ENCODE measurements around the gene MYL5. TPM values are rescaled to one million over a fixed set of nuclear protein-coding genes. Genes with fewer than 3 reads are reported as not detected.
"Not testable (repeated sequence)": the region's sequence is repeated elsewhere in the genome, so short reads cannot be mapped to it uniquely, and the experiment has no call there.

The MYL5 gene
- total RNA-seq, 6 experiments from 2014 or later: 14.2 to 23.0 (median 18.8) TPM

DNA sequence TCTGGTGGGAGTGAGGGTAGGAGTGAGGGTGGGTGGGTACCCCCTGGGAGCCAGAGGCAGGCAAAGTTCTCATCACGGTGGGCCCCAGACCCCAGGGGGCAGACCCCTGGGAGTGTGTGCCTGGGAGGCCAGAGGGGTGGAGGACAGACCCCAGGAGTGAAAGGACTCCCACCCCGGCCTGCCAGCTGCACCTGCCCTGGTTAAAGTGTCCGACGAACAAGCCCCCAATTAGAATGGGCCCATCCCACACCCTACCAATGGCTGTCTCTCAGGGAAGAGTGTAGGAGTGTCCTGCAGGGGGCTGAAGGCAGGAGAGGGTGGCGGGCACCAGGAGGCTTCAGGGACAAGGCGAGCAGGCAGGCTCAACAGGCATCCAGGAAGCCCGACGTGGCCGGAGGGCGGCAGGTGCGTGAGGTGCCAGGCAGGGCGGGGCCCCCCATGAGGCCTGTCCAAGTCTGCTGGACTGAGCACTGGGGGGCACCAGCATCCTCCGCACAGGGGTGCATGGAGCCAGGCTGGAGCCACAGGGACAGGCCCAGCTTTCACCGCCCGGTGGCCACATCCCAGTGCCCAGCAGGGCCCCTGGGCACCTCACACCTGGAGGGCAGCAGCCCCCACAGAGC is 40.3 kb upstream of the MYL5 start:
- Mint-ChIP-seq H3K9me3 (peaks cover 51% of the 10 kb centered on the region), H3K4me3 (no peak overlapping the region), H3K4me1 (ENCODE audit: low read depth) (no peaks in the 10 kb centered on the region), H3K27ac (no peak overlapping the region), H3K27me3 (ENCODE audit: insufficient read depth) (no peaks in the 10 kb centered on the region; the same call in none of the 2 replicates), H3K36me3 (ENCODE audit: low read depth) (peaks cover 21% of the 10 kb centered on the region)
- DNase-seq: no peak
- TF ChIP-seq, protein P1, sequence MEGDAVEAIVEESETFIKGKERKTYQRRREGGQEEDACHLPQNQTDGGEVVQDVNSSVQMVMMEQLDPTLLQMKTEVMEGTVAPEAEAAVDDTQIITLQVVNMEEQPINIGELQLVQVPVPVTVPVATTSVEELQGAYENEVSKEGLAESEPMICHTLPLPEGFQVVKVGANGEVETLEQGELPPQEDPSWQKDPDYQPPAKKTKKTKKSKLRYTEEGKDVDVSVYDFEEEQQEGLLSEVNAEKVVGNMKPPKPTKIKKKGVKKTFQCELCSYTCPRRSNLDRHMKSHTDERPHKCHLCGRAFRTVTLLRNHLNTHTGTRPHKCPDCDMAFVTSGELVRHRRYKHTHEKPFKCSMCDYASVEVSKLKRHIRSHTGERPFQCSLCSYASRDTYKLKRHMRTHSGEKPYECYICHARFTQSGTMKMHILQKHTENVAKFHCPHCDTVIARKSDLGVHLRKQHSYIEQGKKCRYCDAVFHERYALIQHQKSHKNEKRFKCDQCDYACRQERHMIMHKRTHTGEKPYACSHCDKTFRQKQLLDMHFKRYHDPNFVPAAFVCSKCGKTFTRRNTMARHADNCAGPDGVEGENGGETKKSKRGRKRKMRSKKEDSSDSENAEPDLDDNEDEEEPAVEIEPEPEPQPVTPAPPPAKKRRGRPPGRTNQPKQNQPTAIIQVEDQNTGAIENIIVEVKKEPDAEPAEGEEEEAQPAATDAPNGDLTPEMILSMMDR (IDR thresholded peaks at IDR 0.05): no peak

DNA sequence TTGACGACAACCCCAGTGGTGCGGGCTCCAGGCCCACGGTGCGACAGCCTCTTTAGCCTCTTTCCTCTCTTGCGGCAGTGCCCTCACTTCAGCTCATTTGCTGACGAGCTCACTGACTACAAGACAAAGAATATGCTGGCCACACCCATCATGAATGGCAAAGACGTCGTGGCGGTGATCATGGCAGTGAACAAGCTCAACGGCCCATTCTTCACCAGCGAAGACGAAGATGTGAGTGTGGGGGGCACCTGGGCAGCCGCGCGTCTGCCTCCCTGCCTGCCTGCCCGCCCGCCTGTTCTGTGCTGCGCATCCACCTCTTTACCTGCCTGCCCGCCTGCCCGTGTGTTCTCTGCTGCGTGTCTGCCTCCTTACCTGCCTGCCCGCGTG is 39.8 kb upstream of the MYL5 start:
- Mint-ChIP-seq H3K4me1 (ENCODE audit: low read depth) (no peaks in the 10 kb centered on the region), H3K27ac (no peak overlapping the region), H3K27me3 (ENCODE audit: insufficient read depth) (no peaks in the 10 kb centered on the region; the same call in none of the 2 replicates), H3K4me3 (no peak overlapping the region), H3K9me3 (peaks cover 51% of the 10 kb centered on the region), H3K36me3 (ENCODE audit: low read depth) (peaks cover 21% of the 10 kb centered on the region)
- TF ChIP-seq, protein P1 (IDR thresholded peaks at IDR 0.05): no peak
- no peak for DNase-seq

DNA sequence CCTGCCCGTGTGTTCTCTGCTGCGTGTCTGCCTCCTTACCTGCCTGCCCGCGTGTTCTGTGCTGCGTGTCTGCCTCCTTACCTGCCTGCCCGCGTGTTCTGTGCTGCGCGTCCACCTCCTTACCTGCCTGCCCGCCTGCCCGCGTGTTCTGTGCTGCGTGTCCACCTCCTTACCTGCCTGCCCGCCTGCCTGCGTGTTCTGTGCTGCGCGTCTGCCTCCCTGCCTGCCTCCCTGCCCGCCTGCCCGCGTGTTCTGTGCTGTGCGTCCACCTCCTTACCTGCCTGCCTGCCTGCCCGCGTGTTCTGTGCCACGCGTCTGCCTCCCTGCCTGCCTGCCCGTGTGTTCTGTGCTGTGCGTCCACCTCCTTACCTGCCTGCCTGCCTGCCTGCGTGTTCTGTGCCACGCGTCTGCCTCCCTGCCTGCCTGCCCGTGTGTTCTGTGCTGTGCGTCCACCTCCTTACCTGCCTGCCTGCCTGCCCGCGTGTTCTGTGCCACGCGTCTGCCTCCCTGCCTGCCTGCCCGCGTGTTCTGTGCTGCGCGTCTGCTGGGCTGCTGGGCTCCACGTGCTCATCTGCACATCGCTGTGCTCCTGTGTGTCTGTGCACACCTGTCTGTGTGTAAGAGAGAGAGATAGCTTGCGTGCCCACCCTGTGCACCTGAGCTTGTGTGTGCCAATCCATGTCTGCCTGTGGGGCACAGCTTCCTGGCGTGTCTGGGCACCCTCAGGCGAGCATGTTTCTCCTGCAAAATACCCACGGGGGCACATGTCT is 39.1 kb upstream of the MYL5 start:
- H3K4me1 Mint-ChIP-seq (ENCODE audit: low read depth); DNase-seq; H3K27me3 Mint-ChIP-seq (ENCODE audit: insufficient read depth); H3K4me3 Mint-ChIP-seq; H3K27ac Mint-ChIP-seq: not testable (repeated sequence)
- peaks cover 21% of the 10 kb centered on the region for H3K36me3 Mint-ChIP-seq (ENCODE audit: low read depth)
- peaks cover 44% of the 10 kb centered on the region for H3K9me3 Mint-ChIP-seq

DNA sequence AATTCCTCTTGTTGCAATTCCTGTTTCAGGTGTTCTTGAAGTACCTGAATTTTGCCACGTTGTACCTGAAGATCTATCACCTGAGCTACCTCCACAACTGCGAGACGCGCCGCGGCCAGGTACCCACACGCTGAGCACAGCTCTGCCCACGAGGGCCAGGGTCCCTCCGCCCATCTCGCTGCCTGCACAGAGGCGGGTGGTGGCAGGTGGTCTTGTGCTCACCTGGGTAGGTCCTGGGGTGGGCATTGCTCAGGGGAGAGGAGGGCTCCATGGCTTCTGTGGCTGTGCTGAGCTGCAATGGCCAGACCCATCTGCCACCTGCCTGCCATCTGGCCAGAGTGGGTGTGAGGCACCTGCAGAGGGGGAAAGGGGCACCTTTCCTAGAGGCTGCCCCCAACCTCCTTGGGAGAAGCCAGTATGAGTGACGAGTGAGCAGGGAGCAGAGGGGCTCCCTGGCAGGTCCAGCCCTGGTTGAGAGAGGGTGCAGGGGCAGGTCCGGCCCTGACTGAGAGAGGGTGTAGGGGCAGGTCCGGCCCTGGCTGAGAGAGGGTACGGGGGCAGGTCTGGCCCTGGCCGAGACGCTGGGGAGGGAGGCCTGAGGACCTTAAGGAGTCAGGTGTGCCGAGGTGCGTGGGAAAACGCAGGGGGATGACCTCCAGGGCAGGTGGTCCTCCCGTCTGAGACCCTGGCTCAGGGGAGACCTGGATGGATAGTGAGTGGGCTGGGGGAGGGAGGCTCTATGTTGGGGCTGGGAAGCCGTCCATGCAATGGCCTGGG is 38.3 kb upstream of the MYL5 start:
- peaks cover 2% of the 10 kb centered on the region for H3K27me3 Mint-ChIP-seq (ENCODE audit: insufficient read depth)
- peaks cover 42% of the 10 kb centered on the region for H3K9me3 Mint-ChIP-seq
- H3K36me3 Mint-ChIP-seq (ENCODE audit: low read depth): peaks cover 19% of the 10 kb centered on the region
- H3K4me1 Mint-ChIP-seq (ENCODE audit: low read depth): no peaks in the 10 kb centered on the region
- no peak overlapping the region for H3K4me3 Mint-ChIP-seq
- no peak for DNase-seq
- no peak overlapping the region for H3K27ac Mint-ChIP-seq
- TF ChIP-seq, protein P1 (IDR thresholded peaks at IDR 0.05): no peak

DNA sequence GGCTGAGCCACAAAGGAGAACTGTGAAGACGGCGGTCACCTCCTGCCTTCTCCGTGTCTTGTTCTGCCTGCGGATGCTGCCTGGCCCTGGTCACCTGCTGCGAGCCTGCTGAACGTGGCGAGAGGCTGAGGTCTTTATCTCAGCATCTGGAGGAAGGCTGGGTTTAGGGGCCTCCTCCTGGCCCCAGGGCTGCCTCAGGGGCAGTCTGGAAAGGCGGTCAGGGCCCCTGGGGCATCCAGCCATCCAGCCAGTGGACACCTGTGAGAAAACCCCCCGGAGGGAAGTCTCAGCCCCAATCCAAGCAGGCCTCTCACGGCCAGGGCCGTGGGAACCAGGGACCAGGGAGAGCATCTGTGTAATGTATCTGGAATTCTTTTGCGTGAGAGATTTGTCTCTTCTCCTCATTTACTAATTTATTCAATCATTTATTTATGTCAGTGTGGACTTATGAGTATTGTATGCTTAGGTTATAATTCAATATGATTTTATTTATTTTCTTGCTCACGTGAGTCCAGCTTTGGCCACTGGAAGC is 37.6 kb upstream of the MYL5 start:
- Mint-ChIP-seq H3K36me3 (ENCODE audit: low read depth) (peaks cover 12% of the 10 kb centered on the region), H3K4me3 (no peak overlapping the region), H3K27me3 (ENCODE audit: insufficient read depth) (peaks cover 2% of the 10 kb centered on the region)

More for the DNA sequence above, 37.6 kb upstream of the MYL5 start:
- H3K27ac Mint-ChIP-seq: no peak overlapping the region
- H3K9me3 Mint-ChIP-seq: peaks cover 42% of the 10 kb centered on the region
- no peak for DNase-seq
- no peaks in the 10 kb centered on the region for H3K4me1 Mint-ChIP-seq (ENCODE audit: low read depth)
- TF ChIP-seq, protein P1 (IDR thresholded peaks at IDR 0.05): no peak
